HT1080 (cell line): ENCODE data around the gene DENND11. TPM values are rescaled to one million over a fixed set of nuclear protein-coding genes. Genes with fewer than 3 reads are reported as not detected.
"Not testable (repeated sequence)": the region's sequence is repeated elsewhere in the genome, so short reads cannot be mapped to it uniquely, and the experiment has no call there.

Experiments used
- DNase-seq: peaks from one replicate; pipeline ENCODE4 v3.0.0-alpha.2; 2015; ENCODE audit warnings: low read depth
- total RNA-seq: library from RNA; depleted of rRNA; stranded (reverse); fragments of >200 nt; shearing (Covaris generic); gene quantifications from 2 replicates; pipeline ENCODE4 v1.2.3, GENCODE V29; 2014

Gene DENND11
- total RNA-seq, 1 experiment from 2014 or later, result 15.7 TPM

GRCh38 chr7:141708351-141708750 is 6.4 kb upstream of the DENND11 start, which contains the start of gene WEE2:
Gene WEE2, plus strand, starts transcription at chr7:141708353. Its CDS starts 406 bp downstream, at chr7:141708759.
- DNase-seq, result no peak

GRCh38 chr7:141706239-141707064 is 4.5 kb upstream of the DENND11 start:
- no peak for DNase-seq

GRCh38 chr7:141704741-141705140 is 2.8 kb upstream of the DENND11 start:
- no peak for DNase-seq

- no peak for DNase-seq
Observed at GRCh38 chr7:141704112-141704511, 2.1 kb upstream of the DENND11 start.

GRCh38 chr7:141702892-141703291 is 926 bp upstream of the DENND11 start:
- no peak for DNase-seq

- DNase-seq, result peak; percentile 27
Observed at GRCh38 chr7:141701489-141702046, 398 bp downstream of the DENND11 start.

GRCh38 chr7:141700848-141701371 is 1.1 kb downstream of the DENND11 start:
- no peak for DNase-seq

- DNase-seq, result peak; percentile 36
Observed at GRCh38 chr7:141700296-141700847, 1.6 kb downstream of the DENND11 start.

GRCh38 chr7:141699860-141700259 is 2.1 kb downstream of the DENND11 start:
- DNase-seq, result no peak

GRCh38 chr7:141698247-141699015 is 3.5 kb downstream of the DENND11 start:
- DNase-seq, result no peak

- DNase-seq, result peak; percentile 95
Observed at GRCh38 chr7:141697211-141697871, 4.6 kb downstream of the DENND11 start.

GRCh38 chr7:141696348-141696747 is 5.6 kb downstream of the DENND11 start:
- DNase-seq, result no peak

GRCh38 chr7:141695803-141696289 is 6.1 kb downstream of the DENND11 start:
- DNase-seq, result no peak

GRCh38 chr7:141693082-141693481 is 8.9 kb downstream of the DENND11 start:
- DNase-seq, result no peak

GRCh38 chr7:141691961-141692360 is 10.0 kb downstream of the DENND11 start:
- no peak for DNase-seq

GRCh38 chr7:141691540-141691939 is 10.4 kb downstream of the DENND11 start:
- DNase-seq, result no peak

GRCh38 chr7:141689072-141689825 is 12.7 kb downstream of the DENND11 start:
- DNase-seq, result not testable (repeated sequence)

GRCh38 chr7:141688043-141688442 is 13.9 kb downstream of the DENND11 start:
- no peak for DNase-seq

- DNase-seq, result no peak
Observed at GRCh38 chr7:141686670-141687069, 15.3 kb downstream of the DENND11 start.

GRCh38 chr7:141686074-141686473 is 15.9 kb downstream of the DENND11 start:
- no peak for DNase-seq
